MM.1S (cell line): ENCODE measurements around the gene TMSB10.

ENCODE experiments used
- DNase-seq: peaks from one replicate; pipeline ENCODE4 v3.0.0-alpha.2; 2015
- H2AFZ ChIP-seq: fragments of 300-600 bp; sonication (generic); 2 replicates; pipeline ENCODE4 v1.6.0; 2016; ENCODE audit warnings: antibody characterized with exemption, low read length
- H3F3A ChIP-seq: fragments of 300-600 bp; sonication (generic); 2 replicates; pipeline ENCODE4 v1.6.1; 2016; ENCODE audit warnings: mild to moderate bottlenecking, antibody characterized with exemption, low read length, moderate library complexity, mixed read lengths; ENCODE audit not compliant: insufficient read depth
- H3K27ac ChIP-seq: fragments of 300-600 bp; sonication (generic); 2 replicates; pipeline ENCODE4 v1.5.1; 2016; ENCODE audit warnings: mild to moderate bottlenecking, low read length
- H3K27me3 ChIP-seq: fragments of 300-600 bp; sonication (generic); replicated peaks from 2 replicates; pipeline ENCODE4 v1.6.0; 2016; ENCODE audit warnings: low read length; ENCODE audit not compliant: insufficient read depth
- H3K36me3 ChIP-seq: fragments of 300-600 bp; sonication (generic); replicated peaks from 2 replicates; pipeline ENCODE4 v1.6.1; 2016; ENCODE audit warnings: mild to moderate bottlenecking, low read length, mixed read lengths; ENCODE audit not compliant: insufficient read depth
- H3K4me1 ChIP-seq: fragments of 300-600 bp; sonication (generic); 2 replicates; pipeline ENCODE4 v1.6.1; 2016; ENCODE audit warnings: low read length, mixed read lengths
- H3K4me2 ChIP-seq: fragments of 300-600 bp; sonication (generic); 2 replicates; pipeline ENCODE4 v1.6.0; 2016; ENCODE audit warnings: low read depth, low read length
- H3K4me3 ChIP-seq: fragments of 300-600 bp; sonication (generic); 2 replicates; pipeline ENCODE4 v1.5.1; 2016; ENCODE audit warnings: low read length, mixed read lengths
- H3K79me2 ChIP-seq: fragments of 300-600 bp; sonication (generic); 2 replicates; pipeline ENCODE4 v1.6.1; 2016; ENCODE audit warnings: mixed run types, low read length, mixed read lengths
- H3K9ac ChIP-seq: fragments of 300-600 bp; sonication (generic); 2 replicates; pipeline ENCODE4 v1.6.1; 2016; ENCODE audit warnings: low read length, mixed read lengths
- H3K9me2 ChIP-seq: fragments of 300-600 bp; sonication (generic); replicated peaks from 2 replicates; pipeline ENCODE4 v1.6.1; 2016; ENCODE audit warnings: mild to moderate bottlenecking, low read length, mixed read lengths; ENCODE audit not compliant: insufficient read depth
- H3K9me3 ChIP-seq: fragments of 300-600 bp; sonication (generic); replicated peaks from 2 replicates; pipeline ENCODE4 v1.6.1; 2016; ENCODE audit warnings: mild to moderate bottlenecking, low read length, mixed read lengths; ENCODE audit not compliant: insufficient read depth
- H4K20me1 ChIP-seq: fragments of 300-600 bp; sonication (generic); 2 replicates; pipeline ENCODE4 v1.6.1; 2016; ENCODE audit warnings: mild to moderate bottlenecking, low read length, moderate library complexity, mixed read lengths; ENCODE audit not compliant: insufficient read depth
- EZH2 ChIP-seq: fragments of 300-600 bp; sonication (generic); optimal IDR thresholded peaks from 2 replicates; pipeline ENCODE3; 2017; ENCODE audit warnings: low read depth, mild to moderate bottlenecking, antibody characterized with exemption, low read length, mixed read lengths
- EZH2phosphoT487 ChIP-seq: fragments of 300-600 bp; sonication (generic); IDR thresholded peaks from 2 replicates; pipeline ENCODE4 v1.6.1; 2018; ENCODE audit warnings: antibody characterized with exemption, low read length
- TF ChIP-seq, protein P1 (sequence below): fragments of 300-600 bp; sonication (generic); IDR thresholded peaks from 2 replicates; pipeline ENCODE4 v1.5.1; 2016; ENCODE audit warnings: antibody characterized with exemption, low read length, mixed read lengths

The TMSB10 gene

DNA sequence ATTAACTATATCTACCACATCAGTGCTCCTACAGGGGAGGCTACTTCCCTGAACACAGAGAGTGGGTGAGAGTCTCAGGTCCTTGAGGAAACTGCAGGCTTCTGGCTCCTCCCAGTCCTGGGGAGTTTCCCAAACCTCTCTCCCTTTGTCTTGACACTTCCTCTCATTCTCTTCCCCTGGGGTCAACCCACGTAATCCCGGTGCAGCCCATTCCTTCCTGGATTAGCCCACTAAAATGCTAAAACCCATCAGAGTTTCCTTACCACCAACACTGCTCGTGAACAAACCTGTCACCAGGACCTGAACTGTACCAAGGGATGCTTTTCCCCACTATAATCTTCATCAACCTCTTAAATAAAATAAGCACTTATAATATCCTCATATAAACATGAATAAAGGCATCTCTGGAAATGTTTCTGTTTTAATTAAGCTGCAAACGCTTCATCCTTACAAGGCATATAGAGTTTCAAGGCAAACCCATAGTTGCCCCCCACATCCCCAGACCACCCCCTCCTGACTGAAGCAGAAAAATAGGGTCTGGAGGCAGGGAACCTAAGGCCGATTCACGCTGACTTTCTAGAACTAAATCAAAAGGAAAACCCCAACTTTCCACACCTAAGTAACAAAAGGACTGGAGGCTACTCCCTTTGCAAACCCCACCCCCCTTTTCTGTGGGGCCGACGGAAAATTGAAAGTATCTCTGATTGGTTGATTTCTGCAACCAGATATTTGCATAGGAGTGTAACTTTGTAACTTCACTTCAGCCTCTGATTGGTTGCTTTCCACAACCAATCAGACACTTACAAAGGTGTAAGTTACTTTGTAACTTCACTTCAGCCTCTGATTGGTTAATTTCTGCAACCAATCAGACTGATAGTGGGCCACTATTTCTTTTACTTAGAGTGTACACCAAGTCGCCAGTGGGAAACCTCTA, 19.0 kb downstream of the TMSB10 start:
- no peak for TF ChIP-seq EZH2phosphoT487
- no peak for TF ChIP-seq EZH2
- TF ChIP-seq, protein P1, sequence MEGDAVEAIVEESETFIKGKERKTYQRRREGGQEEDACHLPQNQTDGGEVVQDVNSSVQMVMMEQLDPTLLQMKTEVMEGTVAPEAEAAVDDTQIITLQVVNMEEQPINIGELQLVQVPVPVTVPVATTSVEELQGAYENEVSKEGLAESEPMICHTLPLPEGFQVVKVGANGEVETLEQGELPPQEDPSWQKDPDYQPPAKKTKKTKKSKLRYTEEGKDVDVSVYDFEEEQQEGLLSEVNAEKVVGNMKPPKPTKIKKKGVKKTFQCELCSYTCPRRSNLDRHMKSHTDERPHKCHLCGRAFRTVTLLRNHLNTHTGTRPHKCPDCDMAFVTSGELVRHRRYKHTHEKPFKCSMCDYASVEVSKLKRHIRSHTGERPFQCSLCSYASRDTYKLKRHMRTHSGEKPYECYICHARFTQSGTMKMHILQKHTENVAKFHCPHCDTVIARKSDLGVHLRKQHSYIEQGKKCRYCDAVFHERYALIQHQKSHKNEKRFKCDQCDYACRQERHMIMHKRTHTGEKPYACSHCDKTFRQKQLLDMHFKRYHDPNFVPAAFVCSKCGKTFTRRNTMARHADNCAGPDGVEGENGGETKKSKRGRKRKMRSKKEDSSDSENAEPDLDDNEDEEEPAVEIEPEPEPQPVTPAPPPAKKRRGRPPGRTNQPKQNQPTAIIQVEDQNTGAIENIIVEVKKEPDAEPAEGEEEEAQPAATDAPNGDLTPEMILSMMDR, result no peak
- Histone ChIP-seq H2AFZ (peak overlapping the region; percentile 99), H3K27ac (peak overlapping the region; percentile 67; the same call in 1 of the 2 replicates), H3K4me1 (peaks cover 10% of the 10 kb centered on the region), H3K9me2 (no peaks in the 10 kb centered on the region), H3K79me2 (no peaks in the 10 kb centered on the region), H3F3A (peaks cover 18% of the 10 kb centered on the region), H4K20me1 (no peaks in the 10 kb centered on the region), H3K36me3 (no peaks in the 10 kb centered on the region), H3K27me3 (no peaks in the 10 kb centered on the region), H3K4me3 (peak overlapping the region; percentile 57), H3K9ac (peak overlapping the region; percentile 54), H3K4me2 (peak overlapping the region; percentile 97), H3K9me3 (no peaks in the 10 kb centered on the region)
- DNase-seq, result peak; percentile 94

DNA sequence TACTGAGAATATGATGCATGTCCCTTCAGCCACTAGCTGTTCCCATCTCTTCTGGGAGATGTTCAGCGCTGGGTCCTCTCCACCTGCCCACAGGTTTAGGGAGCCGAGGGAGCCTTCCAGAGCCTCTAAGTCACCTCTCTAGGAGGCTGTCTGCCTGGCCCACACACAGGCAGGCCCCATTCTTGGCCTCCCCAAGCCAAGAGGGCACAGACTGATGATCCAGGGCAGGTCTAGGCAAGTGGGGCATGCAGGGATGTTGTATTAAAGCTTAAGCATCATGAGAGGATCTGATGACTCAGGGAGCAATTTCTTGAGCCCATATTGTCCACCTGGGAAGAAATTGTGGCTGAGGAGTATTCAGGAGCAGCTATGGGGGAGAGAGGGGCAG, 19.9 kb downstream of the TMSB10 start:
- Histone ChIP-seq H3K36me3 (no peaks in the 10 kb centered on the region), H3K9me3 (no peaks in the 10 kb centered on the region), H3K4me3 (peak overlapping the region; percentile 20; the same call in 1 of the 2 replicates), H3K4me1 (peaks cover 10% of the 10 kb centered on the region), H3K27me3 (no peaks in the 10 kb centered on the region), H3K4me2 (peak overlapping the region; percentile 97), H3F3A (peaks cover 18% of the 10 kb centered on the region), H3K79me2 (no peaks in the 10 kb centered on the region), H2AFZ (peak overlapping the region; percentile 99), H3K27ac (peak overlapping the region; percentile 57; the same call in 1 of the 2 replicates), H3K9me2 (no peaks in the 10 kb centered on the region), H4K20me1 (no peaks in the 10 kb centered on the region), H3K9ac (no peak overlapping the region; the same call in 1 of the 2 replicates)
- TF ChIP-seq, protein P1, result no peak
- no peak for TF ChIP-seq EZH2phosphoT487
- TF ChIP-seq EZH2, result no peak
- no peak for DNase-seq

DNA sequence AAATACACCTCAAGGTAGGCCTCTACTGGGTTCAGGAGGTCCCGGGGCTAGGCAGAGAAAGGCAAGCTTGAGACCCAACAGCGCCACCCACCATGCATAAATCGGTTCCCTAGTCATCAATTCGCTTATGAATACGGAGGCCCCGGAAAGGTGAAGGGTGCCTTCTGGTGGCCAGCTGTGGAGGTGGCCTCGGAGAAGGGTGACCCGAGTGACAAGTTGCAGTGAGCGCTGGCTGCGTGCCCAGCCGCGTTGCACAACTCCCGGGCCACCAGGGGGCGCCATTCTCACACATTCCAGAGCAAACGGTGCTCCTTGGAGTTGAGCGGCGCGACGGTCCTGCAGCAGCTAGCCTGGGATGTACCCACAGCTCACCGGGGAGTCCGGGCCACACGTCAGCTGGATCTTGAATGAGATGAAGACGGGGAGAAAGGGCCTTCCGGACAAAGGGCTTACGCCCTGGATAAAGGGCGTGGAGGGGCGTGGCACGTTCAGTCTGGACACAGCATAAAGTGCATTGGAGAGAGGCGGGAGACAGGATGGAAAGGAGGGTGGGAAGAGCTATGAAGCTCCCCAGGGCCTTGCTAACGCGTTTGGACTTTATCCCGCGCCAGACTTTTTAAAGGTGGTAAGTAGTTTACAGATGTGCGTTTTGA, 20.4 kb downstream of the TMSB10 start:
- peak overlapping the region; percentile 97 for H3K4me2 ChIP-seq
- peak overlapping the region; percentile 94 for H3K4me3 ChIP-seq
- no peaks in the 10 kb centered on the region for H3K36me3 ChIP-seq
- peak overlapping the region; percentile 99 for H2AFZ ChIP-seq
- H4K20me1 ChIP-seq, result no peaks in the 10 kb centered on the region
- peak; percentile 95 for DNase-seq
- peak overlapping the region; percentile 57; the same call in 1 of the 2 replicates for H3K27ac ChIP-seq
- no peaks in the 10 kb centered on the region for H3K9me3 ChIP-seq
- H3K9me2 ChIP-seq, result no peaks in the 10 kb centered on the region
- H3K27me3 ChIP-seq, result no peaks in the 10 kb centered on the region
- TF ChIP-seq, protein P1, result peak; percentile 99
- TF ChIP-seq EZH2phosphoT487 (no peak), EZH2 (no peak)
- no peaks in the 10 kb centered on the region for H3K79me2 ChIP-seq
- peaks cover 20% of the 10 kb centered on the region for H3F3A ChIP-seq
- H3K9ac ChIP-seq, result peak overlapping the region; percentile 61; the same call in 1 of the 2 replicates
- H3K4me1 ChIP-seq, result peaks cover 10% of the 10 kb centered on the region
